HG03342 (cell line): ENCODE measurements around the gene NUBPL.
"Not testable (repeated sequence)": the region's sequence is repeated elsewhere in the genome, so short reads cannot be mapped to it uniquely, and the experiment has no call there.

Experiments used
- ATAC-seq: cut with Tn5 transposase; IDR thresholded peaks from one replicate; pipeline ENCODE4 v1.9.1; 2021; ENCODE audit warnings: mild to moderate bottlenecking, moderate library complexity; ENCODE audit not compliant: unreplicated experiment

The NUBPL gene

DNA sequence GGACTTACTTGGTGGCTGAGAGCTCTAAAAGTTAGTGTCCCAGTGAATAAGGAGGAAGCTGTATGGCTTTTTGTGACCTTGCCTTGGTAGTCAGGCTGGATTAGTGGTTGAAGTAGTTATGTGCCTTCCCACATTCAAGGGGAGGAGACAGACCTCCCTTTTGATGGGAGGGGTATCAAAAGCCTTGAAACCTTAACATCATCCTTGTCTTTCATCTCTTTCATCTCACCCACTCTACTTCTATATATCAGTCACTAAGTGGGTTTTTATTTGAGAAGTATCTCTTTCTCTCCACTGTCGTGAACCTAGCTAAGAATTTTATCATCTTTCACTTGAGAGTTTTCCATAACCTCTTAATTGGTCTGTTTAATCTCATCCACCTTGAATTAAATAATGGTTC, 15.7 kb downstream of the NUBPL start:
- ATAC-seq = no peak

DNA sequence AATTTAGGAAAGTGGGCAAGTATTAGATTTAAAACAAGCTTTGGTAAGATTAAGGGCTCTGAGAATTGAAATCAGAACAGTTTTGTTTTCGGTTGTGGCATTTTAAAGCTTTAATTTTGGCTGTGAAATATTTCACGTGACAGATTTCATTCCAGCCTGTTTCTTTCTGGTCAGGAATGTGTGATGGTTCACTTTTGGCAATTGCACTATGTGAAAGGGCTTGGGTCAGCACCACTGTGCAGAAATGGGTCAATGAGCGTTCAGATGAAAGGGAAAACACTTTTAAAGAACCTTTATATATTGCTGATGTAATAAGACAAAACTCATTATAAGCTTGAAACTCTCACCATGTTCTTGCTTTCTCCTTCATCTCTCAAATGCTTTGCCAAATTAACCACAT, 17.1 kb downstream of the NUBPL start:
- no peak for ATAC-seq

DNA sequence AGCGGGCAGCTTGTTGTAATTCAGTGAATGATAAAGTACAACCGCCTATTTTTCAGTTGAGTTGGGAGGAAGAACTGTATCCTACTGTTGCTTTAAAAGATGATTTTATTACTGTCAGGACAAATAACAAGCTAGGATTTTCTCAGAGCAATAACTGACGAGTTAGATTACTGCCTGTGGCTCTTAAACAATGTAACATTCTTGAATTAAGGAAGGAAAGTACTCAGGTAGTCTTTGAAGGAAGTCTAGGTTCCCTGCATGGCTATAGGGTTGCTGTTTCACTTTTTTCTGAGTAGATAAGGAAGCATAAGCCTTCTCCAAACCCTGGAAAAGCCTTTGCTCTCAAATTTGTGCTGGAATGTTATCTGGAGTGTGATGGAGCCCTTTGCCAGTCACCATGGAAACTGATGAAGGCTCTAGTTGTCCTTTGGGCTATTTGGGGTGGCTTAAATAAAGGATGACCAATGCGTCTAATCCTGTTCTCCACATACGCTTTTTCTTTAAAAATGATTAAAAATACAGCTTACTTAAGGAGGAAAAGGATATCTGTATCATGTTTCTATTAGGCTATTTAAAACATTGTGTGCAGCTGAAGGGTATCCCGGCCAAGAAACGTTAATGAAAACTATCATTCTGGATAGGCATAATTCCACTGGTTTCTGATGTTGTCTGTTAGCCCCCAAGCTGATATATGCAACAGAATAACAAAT, 17.7 kb downstream of the NUBPL start:
- ATAC-seq = no peak

DNA sequence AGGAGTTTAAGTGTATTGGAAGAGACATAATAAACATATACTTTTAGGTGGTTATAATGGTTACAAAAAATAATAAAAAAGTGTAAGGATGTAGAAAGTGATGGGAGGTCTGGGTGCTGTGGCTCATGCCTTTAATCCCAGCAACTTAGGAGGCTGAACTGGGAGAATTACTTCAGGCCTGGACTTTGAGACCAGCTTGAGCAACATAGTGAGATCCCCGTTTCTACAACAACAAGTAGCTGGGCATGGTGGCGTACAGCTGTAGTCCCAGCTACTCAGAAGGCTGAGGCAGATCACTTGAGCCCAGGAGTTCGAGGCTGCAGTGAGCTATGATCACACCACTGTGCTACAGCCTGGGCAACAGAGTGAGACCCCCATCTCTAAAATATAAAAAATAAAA, 19.0 kb downstream of the NUBPL start:
- no peak for ATAC-seq

DNA sequence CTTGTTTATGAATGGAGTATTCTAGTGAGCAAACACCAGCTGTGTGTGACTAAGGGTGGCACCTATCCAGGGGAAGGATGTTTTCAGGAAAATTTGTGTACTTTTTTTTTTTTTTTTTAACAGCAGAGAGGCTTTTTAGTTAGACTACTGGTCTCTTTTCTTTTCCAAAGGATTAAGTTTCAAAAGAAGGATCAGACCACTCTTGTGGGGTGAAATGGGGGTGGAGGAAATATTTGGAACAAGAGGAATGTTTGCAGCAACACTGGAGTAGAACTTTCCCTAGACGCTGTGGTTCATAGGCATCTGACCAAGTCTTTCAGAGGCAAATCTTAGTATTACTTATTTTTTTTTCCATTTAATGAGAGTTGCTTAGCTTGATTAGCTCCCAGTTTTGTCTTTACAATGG, 21.1 kb downstream of the NUBPL start:
- no peak for ATAC-seq

DNA sequence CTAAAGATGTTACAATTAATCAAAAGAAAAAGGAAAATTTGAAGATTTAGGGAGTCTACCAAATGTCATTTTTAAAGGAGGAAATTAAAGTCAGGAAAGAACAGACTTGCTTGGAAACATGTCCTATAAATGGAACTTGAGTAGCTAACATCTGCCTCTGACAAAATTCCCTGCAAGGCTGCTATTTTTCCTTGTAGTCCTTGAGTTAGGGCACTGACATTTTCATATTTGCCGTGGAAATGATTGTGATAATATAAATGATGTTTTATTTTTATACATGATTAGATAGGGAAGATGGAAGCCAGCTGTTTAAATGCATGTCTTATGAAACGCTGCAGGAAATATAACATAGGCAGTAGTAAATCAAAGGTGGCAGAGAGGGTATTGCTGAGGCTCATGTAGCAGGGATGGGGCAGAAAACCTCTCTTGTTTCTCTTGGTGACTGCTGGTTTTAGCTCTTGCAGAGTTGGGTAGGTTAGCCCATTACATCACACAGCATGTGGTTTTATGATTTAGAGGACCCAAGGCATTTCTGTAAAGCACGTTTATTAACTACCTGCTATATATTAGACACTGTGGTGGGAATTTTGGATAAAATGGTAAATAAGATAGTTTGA, 21.7 kb downstream of the NUBPL start:
- no peak for ATAC-seq

DNA sequence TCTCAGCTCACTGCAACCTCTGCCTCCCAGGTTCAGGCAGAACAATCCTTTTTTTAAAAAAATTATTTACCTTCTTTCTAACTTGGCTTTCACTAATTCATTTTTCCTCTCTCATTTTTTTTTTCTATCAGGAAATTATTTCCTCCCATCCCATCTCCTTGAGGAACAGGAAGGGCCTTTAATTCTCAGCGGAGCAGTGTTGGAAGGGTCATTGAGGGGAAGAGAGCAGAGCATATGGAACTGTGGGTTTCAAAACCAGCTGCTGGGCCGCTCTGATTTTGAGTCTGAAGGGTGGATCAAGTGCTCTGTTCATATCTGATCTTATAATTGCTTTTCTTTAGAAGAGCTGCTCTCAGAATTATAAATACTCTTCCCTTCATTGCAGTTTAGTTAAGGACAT, 29.0 kb downstream of the NUBPL start:
- no peak for ATAC-seq

DNA sequence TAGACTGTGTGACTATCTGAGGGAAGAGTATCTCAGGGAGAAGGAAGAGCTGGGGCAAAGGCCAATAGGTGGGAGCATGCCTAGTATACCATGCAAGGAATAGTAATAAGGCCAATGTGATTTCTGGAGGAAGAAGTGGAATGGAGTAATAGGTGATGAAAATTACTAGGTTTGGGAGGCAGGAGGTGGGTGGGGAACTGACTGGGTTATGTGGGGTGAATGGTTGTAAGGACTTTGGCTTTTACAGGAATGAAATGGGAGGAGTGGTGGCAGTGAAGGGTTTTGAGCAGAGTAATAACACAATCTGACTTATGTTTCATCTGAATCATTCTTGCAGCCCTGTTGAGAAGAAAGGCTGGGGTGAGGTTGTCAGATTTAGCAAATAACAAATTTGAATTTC, 30.9 kb downstream of the NUBPL start:
- no peak for ATAC-seq

DNA sequence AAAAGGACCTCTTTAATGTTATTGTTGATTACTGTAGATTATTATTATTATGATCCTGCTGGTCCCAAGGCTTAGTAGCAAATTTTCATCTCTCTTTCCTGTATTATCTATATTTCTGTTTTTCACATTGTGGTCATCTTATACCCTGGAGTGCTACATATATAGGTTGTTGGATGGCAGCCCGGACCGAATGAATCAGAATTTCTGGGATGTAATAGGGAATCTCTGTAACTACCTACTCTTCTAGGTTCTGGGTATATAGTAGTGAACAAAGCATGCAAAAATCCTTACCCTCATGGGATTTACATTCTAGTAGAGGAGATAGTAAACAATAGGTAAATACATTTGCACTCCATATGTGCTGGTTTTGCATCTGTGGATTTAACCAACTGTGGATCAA, 31.4 kb downstream of the NUBPL start:
- no peak for ATAC-seq

DNA sequence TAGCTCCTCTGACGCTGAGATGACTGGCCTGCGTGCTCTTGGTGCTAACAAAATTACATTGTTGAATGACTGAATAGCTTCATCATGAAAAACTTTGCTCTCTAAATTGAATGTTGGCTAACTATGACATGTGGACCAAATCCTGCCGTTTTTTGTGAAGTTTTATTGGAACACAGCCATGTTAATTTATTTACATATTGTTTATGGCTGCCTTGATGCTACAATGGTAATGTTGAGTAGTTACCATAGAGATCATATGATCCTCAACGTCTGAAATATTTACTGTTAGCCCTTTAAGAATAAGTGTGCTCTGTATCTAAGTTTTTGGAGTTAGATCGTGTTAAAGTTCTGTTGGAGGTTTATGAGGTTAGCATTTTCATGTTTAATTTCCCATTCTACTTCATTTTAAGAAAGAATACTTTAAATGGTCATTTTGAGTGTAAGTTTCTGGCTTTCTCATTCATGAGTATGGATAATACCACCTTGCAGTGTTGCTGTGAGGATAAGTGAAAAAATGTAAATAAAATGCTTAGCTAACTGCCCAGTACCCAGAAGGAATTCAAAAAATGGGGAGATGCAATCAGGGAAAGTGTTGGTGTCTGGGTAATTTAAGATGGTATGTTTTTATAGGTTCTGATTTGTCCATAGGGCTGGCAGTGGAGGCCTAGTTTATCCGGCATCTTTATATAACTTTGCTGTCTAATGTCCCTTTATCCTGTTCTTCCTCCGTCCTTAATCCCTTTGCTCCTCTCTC, 35.3 kb downstream of the NUBPL start:
- no peak for ATAC-seq

DNA sequence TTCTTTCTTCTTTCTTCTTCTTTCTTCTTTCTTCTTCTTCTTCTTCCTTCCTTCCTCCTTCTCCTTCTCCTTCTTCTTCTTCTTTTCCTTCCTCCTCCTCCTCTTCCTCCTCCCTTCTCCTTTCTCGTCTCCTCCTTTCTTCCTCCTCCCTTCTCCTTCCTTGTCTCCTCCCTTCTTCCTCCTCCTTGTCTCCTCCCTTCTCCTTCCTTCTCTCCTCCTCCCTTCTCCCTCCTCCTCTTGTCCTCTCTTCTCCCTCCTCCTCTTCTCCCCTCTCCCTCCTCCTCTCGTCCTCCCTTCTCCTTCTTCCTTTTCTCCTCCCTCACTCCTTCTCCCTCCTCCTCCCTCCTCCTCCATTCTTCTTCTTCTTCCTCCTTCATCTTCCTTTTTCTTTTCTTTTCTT, 44.5 kb downstream of the NUBPL start:
- ATAC-seq = no peak

DNA sequence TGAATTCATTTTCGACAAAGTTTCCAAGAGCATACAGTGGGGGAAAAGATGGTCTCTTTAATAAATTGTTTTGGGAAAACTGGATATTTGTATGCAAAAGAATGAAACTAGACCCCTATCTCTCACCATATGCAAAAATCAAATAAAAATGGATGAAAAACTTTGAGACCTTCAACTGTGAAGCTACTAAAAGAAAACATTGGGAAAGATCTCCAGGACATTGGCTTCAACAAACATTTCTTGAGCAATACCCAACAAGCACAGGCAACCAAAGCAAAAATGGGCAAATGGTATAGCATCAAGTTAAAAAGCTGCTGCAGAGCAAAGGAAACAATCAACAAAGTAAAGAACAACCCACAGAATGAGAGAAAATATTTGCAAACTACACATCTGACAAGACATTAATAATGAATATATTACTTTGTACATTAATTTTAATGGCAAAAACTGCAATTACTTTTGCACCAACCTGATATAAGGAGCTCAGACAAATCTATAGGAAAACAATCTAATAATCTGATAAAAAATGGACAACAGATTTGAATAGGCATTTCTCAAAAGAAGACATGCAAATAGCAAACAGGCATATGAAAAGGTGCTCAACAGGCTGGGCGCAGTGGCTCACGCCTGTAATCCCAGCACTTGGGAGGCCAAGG, 50.7 kb downstream of the NUBPL start:
- ATAC-seq = no peak

DNA sequence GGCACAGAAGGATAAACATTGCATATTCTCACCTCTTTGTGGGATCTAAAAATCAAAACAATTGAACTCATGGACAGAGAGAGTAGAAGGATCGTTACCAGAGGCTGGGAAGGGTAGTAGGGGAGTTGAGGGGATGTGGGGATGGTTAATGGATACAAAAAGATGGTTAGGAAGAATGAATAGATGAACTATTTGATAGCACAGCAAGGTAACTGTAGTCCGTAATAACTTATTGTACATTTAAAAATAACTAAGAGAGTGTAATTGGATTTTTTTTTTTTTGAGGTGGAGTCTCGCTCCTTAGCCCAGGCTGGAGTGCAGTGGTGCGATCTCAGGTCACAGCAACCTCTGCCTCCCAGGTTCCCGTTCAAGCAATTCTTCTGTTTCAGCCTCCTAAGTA, 52.0 kb downstream of the NUBPL start:
- ATAC-seq = no peak

DNA sequence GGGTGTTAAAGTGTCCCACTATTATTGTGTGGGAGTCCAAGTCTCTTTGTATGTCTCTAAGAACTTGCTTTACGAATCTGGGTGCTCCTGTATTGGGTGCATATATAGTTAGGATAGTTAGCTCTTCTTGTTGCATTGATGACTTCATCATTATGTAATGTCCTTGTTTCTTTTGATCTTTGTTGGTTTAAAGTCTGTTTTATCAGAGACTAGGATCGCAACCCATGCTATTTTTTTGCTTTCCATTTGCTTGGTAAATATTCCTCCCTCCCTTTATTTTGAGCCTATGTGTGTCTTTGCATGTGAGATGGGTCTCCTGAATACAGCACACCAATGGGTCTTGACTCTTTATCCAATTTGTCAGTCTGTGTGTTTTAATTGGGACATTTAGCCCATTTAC, 57.7 kb downstream of the NUBPL start:
- not testable (repeated sequence) for ATAC-seq

DNA sequence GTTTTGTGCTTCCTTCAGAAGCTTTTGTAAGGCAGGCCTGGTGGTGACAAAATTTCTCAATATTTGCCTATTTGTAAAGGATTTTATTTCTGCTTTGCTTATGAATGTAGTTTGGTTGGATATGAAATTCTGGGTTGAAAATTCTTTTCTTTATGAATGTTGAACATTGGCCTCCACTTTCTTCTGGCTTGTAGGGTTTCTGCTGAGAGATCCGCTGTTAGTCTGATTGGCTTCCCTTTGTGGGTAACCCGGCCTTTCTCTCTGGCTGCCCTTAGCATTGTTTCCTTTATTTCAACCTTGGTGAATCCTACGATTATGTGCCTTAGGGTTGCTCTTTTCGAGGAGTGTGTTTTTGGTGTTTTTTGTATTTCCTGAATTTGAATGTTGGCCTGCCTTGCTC, 58.2 kb downstream of the NUBPL start:
- ATAC-seq = no peak

DNA sequence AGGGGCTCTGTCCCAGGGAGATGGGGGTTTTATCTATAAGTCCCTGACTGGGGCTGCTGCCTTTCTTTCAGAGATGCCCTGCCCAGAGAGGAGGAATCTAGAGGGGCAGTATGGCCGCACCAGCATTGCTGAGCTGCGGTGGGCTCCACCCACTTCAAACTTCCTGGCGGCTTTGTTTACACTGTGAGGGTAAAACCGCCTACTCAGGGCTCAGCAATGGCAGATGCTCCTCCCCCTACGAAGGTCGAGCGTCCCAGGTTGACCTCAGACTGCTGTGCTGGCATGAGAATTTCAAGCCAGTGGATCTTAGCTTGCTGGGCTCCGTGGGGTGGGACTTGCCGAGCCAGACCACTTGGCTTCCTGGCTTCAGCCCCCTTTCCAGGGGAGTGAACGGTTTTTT, 59.7 kb downstream of the NUBPL start:
- not testable (repeated sequence) for ATAC-seq

DNA sequence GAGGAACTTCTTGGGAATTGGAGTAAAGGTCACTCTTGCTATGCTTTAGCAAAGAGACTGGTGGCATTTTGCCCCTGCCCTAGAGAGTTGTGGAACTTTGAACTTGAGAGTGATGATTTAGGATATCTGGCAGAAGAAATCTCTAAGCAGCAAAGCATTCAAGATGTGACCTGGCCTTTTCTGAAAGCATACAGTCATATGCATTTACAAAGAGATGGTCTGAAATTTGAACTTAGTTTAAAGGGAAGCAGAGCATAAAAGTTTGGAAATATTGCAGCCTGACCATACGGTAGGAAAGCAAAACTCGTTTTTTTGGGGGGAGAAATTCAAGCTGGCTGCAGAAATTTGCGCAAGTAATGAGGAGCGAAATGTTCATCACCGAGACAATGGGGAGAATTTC, 60.9 kb downstream of the NUBPL start:
- ATAC-seq = no peak

DNA sequence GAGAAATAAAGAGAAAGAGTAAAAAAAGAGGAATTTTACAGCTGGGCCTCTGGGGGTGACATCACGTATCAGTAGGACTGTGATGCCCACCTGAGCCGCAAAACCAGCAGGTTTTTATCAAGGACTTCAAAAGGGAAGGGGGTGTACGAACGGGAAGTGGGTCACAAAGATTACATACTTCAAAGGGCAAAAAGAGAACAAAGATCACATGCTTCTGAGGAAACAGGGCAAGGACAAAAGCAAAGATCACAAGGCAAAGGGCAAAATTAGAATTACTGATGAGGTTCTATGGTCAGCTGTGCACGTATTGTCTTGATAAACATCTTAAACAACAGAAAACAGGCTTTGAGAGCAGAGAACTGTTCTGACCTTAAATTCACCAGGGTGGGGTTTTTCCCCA, 91.7 kb downstream of the NUBPL start:
- ATAC-seq = not testable (repeated sequence)

DNA sequence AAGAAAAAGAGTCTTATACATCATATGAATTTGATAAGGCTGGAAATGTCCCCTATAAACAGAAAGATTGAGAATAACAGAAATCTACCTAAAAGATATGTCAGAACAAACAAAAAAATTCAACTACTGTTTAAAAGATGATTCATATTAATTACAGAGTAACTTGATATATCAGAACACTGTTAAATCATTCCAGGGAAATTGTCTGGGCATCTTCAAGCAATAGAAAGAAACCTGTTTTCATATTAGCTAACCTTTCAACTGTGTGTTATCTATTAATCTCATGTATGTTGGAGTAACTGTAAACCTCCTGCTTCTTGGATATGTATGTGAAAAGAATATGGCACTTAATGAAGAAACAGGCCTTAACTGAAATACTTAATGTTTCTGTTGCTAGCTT, 96.7 kb downstream of the NUBPL start:
- no peak for ATAC-seq

DNA sequence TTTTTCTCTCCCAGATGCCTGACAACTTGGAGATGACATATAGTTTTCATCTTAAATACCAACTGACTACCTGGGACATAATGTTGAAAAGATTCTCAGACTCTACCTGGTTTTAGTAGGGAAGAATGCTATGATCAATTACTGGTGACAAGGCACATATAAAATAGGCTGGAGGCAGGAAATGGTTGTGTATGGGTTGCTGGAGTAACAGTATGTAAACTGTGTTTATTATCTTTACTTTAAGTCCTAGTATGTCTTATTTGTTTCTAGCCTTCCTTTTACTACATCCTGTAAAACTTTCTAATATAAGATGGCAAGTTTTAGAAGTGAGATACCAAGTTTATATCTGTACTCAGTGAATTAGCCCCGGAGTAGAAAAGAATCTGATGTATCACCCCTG, 98.1 kb downstream of the NUBPL start:
- ATAC-seq = no peak

DNA sequence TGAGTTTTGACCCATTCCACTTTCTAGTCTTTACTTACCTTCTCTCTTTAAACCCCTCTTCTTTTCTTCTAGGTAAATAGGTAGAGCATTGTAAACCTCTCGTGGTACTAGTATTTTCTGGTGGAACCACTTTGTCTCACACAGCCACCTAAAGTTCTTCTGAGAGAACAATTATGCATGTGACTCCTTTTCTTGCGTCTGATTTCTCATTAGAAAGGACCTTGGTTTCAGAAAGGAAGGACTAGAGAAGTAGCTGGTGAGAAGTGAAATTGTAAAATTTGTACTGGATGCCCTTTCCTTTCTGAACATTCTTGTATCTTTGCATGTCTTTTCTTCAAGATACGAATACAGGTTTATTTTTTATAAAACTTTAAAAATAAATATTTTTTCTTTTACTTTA, 99.0 kb downstream of the NUBPL start:
- no peak for ATAC-seq

DNA sequence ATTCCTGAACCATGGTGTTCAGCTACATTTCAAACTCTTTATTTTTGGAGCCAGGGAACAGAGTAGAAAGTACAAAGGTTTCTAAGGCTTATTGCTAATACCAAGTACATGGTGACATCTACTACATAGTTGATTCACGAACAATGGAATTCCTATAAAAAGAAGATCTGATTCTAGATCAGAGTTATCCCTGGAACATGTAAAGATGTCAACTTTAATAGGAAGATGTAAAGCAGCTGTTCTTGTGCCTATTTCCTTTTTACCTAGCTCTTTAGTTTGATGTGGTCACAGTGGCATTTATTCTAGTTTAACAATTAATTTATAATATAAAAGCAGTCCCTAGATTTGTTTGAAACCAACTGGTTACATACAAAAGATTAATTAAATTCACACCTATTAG, 99.5 kb downstream of the NUBPL start:
- ATAC-seq = no peak
